Ascending aorta (tissue), 2 donors: Measurements from ENCODE around the gene CCR8. TPM values are rescaled to one million over a fixed set of nuclear protein-coding genes. Genes with fewer than 3 reads are reported as not detected.

ENCODE experiments used
- DNase-seq, 2 donors: peaks; one replicate each; pipeline ENCODE4 v3.0.0-alpha.2; 2019; ENCODE audit warnings: low spot score in 2 of 2
- H3K27ac ChIP-seq, 2 donors: fragments of 200-600 bp; sonication (generic); one replicate each; pipeline ENCODE4 v1.5.1; 2016 to 2017; ENCODE audit warnings: mild to moderate bottlenecking in 1 of 2
- H3K27me3 ChIP-seq: fragments of 200-600 bp; sonication (generic); one replicate; pipeline ENCODE4 v1.5.1; 2017
- H3K36me3 ChIP-seq, 2 donors: fragments of 200-600 bp; sonication (generic); one replicate each; pipeline ENCODE4 v1.5.1; 2016
- H3K4me1 ChIP-seq, 2 donors: fragments of 200-600 bp; sonication (generic); one replicate each; pipeline ENCODE4 v1.5.1; 2016 to 2017; ENCODE audit warnings: mild to moderate bottlenecking in 1 of 2
- H3K4me3 ChIP-seq, 2 donors: fragments of 200-600 bp; sonication (generic); one replicate each; pipeline ENCODE4 v1.5.1; 2016 to 2017; ENCODE audit warnings: mild to moderate bottlenecking in 1 of 2
- H3K9me3 ChIP-seq, 2 donors: fragments of 200-600 bp; sonication (generic); one replicate each; pipeline ENCODE4 v1.5.1; 2016
- intact Hi-C: fragments of 100-400 bp; cut with DNase I; formaldehyde crosslinking; loops from one replicate; pipeline ENCODE4 v1.15.1; 2023
- total RNA-seq: library from RNA; depleted of rRNA; stranded (reverse); fragments of >200 nt; gene quantifications from one replicate; pipeline ENCODE4 v1.1.0, GENCODE V29; 2016
- TF ChIP-seq, protein P1 (sequence below), 3 experiments: fragments of 200-600 bp in 2 of 3; fragments of 450-650 bp in 1 of 3; sonication (generic) in 2 of 3; IDR thresholded peaks; one replicate each; pipeline ENCODE4 v1.5.1; 2016 to 2019; ENCODE audit warnings: antibody characterized with exemption in 3 of 3, mild to moderate bottlenecking in 1 of 3, moderate library complexity in 1 of 3

Gene CCR8
- total RNA-seq, 1 donor from 2014 or later = not detected

- no peak overlapping the region for H3K4me3 ChIP-seq
- peaks cover 0 to 13% of the 10 kb centered on the region in 2 donors for H3K9me3 ChIP-seq
- H3K27me3 ChIP-seq = no peaks in the 10 kb centered on the region
- no peak overlapping the region for H3K27ac ChIP-seq
- intact Hi-C loops = no loop called here
- TF ChIP-seq, protein P1, sequence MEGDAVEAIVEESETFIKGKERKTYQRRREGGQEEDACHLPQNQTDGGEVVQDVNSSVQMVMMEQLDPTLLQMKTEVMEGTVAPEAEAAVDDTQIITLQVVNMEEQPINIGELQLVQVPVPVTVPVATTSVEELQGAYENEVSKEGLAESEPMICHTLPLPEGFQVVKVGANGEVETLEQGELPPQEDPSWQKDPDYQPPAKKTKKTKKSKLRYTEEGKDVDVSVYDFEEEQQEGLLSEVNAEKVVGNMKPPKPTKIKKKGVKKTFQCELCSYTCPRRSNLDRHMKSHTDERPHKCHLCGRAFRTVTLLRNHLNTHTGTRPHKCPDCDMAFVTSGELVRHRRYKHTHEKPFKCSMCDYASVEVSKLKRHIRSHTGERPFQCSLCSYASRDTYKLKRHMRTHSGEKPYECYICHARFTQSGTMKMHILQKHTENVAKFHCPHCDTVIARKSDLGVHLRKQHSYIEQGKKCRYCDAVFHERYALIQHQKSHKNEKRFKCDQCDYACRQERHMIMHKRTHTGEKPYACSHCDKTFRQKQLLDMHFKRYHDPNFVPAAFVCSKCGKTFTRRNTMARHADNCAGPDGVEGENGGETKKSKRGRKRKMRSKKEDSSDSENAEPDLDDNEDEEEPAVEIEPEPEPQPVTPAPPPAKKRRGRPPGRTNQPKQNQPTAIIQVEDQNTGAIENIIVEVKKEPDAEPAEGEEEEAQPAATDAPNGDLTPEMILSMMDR (IDR thresholded peaks at IDR 0.05) = no peak
- no peak for DNase-seq
- H3K4me1 ChIP-seq = no peaks in the 10 kb centered on the region
- H3K36me3 ChIP-seq = no peaks in the 10 kb centered on the region
Measured at GRCh38 chr3:39295184-39295775, 34.2 kb upstream of the CCR8 start.

DNA sequence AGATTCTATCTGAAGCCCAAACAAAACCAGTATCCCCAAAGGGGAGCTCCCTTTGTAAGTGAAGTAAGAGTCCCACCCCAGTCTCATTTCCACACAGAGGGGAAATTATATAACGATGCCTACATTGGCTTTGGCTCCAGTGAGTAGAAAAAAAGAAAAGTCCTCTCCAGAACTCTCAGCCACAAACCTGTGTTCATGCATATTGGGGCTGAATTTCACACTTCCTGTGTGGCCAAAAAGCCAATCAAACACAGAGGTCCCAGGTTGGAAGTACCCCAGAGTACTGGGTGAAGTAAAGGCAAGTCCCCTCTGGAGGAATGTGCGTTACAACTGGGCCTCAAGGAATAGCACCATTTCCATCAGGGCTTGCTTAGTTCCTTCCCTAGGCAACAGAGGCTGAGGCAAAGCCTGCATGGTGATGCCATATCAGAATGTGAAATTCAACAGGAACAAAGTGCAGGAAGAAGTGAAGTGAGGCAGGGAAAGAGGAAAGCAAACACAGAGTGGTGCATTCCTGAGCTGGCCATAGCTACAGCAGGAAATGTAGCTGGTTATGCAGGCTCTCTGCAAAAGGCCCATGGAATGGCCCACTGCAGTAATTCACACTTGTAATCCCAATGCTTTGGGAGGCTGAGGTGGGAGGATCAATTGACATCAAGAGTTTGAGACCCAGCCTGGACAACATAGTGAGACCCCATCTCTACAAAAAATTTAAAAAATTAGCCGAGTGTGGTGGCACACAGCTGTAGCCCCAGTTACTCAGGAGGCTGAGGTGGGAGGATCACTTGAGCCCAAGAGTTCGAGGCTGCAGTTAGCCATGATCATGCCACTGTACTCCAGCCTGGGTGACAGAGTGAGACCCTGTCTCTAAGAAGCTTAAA, 33.1 kb upstream of the CCR8 start:
- TF ChIP-seq, protein P1 (IDR thresholded peaks at IDR 0.05) = no peak
- Histone ChIP-seq H3K4me3 (no peak overlapping the region), H3K9me3 (peaks cover 0 to 20% of the 10 kb centered on the region in 2 donors), H3K27ac (no peak overlapping the region), H3K36me3 (no peaks in the 10 kb centered on the region), H3K4me1 (no peaks in the 10 kb centered on the region), H3K27me3 (no peaks in the 10 kb centered on the region)
- DNase-seq = no peak
- intact Hi-C loops = no loop called here

- Histone ChIP-seq H3K4me1 (no peaks in the 10 kb centered on the region), H3K4me3 (no peak overlapping the region), H3K9me3 (peaks cover 0 to 20% of the 10 kb centered on the region in 2 donors), H3K36me3 (no peaks in the 10 kb centered on the region), H3K27ac (no peak overlapping the region), H3K27me3 (no peaks in the 10 kb centered on the region)
- intact Hi-C loops = no loop called here
- TF ChIP-seq, protein P1 (IDR thresholded peaks at IDR 0.05) = no peak
- no peak for DNase-seq
Measured at GRCh38 chr3:39299279-39299678, 30.2 kb upstream of the CCR8 start.

- no peak for DNase-seq
- Histone ChIP-seq H3K36me3 (no peaks in the 10 kb centered on the region), H3K4me3 (no peak overlapping the region), H3K4me1 (no peaks in the 10 kb centered on the region), H3K27me3 (no peaks in the 10 kb centered on the region), H3K9me3 (peaks cover 0 to 20% of the 10 kb centered on the region in 2 donors), H3K27ac (no peak overlapping the region)
- intact Hi-C loops = no loop called here
- TF ChIP-seq, protein P1 (IDR thresholded peaks at IDR 0.05) = no peak
Measured at GRCh38 chr3:39302178-39302577, 27.3 kb upstream of the CCR8 start.

DNA sequence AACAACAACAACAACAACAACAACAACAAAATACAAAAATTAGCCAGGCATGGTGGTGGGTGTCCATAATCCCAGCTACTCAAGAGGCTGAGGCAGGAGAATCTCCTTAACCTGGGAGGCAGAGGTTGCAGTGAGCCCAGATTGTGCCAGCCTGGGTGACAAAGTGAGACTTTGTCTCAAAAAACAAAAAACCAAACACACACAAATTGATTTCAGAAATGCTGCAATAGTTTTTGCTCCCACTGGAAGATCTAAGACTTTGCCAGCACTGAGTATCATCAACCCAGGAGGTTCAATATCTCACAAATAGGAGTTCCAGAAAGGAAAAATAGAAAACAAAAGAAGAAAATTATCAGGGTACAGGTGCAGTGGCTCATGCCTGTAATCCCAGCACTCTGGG, 16.2 kb upstream of the CCR8 start:
- Histone ChIP-seq H3K27ac (no peak overlapping the region), H3K36me3 (no peaks in the 10 kb centered on the region), H3K4me1 (no peaks in the 10 kb centered on the region), H3K4me3 (no peak overlapping the region), H3K27me3 (no peaks in the 10 kb centered on the region), H3K9me3 (no peaks in the 10 kb centered on the region)
- TF ChIP-seq, protein P1 (IDR thresholded peaks at IDR 0.05) = no peak
- no peak for DNase-seq
- intact Hi-C loops = no loop called here
